Measurements from ENCODE around the gene DTNB.
A peak's percentile ranks its signal among the peaks of the same experiment; 100 is the strongest.

DTNB gene

GRCh38 chr2:25362049-25362433 lies 311.3 kb downstream of the DTNB start:
- peak; percentile 94 for DNase-seq

GRCh38 chr2:25361261-25362048 lies 311.9 kb downstream of the DTNB start:
- no peak for DNase-seq

GRCh38 chr2:25358836-25359235 lies 314.5 kb downstream of the DTNB start:
- DNase-seq: no peak

GRCh38 chr2:25358249-25358815 lies 315.0 kb downstream of the DTNB start:
- DNase-seq: no peak

GRCh38 chr2:25356088-25356487 lies 317.3 kb downstream of the DTNB start:
- no peak for DNase-seq

GRCh38 chr2:25355270-25355669 lies 318.1 kb downstream of the DTNB start:
- no peak for DNase-seq

GRCh38 chr2:25354116-25354515 lies 319.3 kb downstream of the DTNB start:
- no peak for DNase-seq

- DNase-seq: no peak
Observed at GRCh38 chr2:25349397-25349796, 324.0 kb downstream of the DTNB start.

GRCh38 chr2:25347846-25348245 lies 325.5 kb downstream of the DTNB start:
- no peak for DNase-seq

GRCh38 chr2:25347205-25347815 lies 326.1 kb downstream of the DTNB start:
- DNase-seq: no peak

- no peak for DNase-seq
Observed at GRCh38 chr2:25343187-25343825, 330.1 kb downstream of the DTNB start.

GRCh38 chr2:25342372-25343186 lies 330.8 kb downstream of the DTNB start:
- peak; percentile 81 for DNase-seq

- peak; percentile 80 for DNase-seq
Observed at GRCh38 chr2:25341753-25342371, 331.5 kb downstream of the DTNB start, which contains the start of gene DNMT3A. TSS of gene DNMT3A (minus strand) at chr2:25341925. CDS start at chr2:25313984, 27,941 bp downstream.

GRCh38 chr2:25341011-25341727 lies 332.2 kb downstream of the DTNB start:
- DNase-seq: peak; percentile 55

- DNase-seq: peak; percentile 50
Observed at GRCh38 chr2:25340181-25340921, 333.0 kb downstream of the DTNB start.

GRCh38 chr2:25339791-25340180 lies 333.6 kb downstream of the DTNB start:
- no peak for DNase-seq

- no peak for DNase-seq
Observed at GRCh38 chr2:25339211-25339674, 334.1 kb downstream of the DTNB start.

- DNase-seq: no peak
Observed at GRCh38 chr2:25338401-25338800, 335.0 kb downstream of the DTNB start.

GRCh38 chr2:25337891-25338290 lies 335.5 kb downstream of the DTNB start:
- DNase-seq: no peak

GRCh38 chr2:25337276-25337675 lies 336.1 kb downstream of the DTNB start:
- peak; percentile 51 for DNase-seq

- DNase-seq: no peak
Observed at GRCh38 chr2:25336383-25336841, 337.0 kb downstream of the DTNB start.
